ENCODE data around the gene LCN12. TPM values are rescaled to one million over a fixed set of nuclear protein-coding genes. Genes with fewer than 3 reads are reported as not detected.

Gene LCN12
- total RNA-seq, 1 experiment from 2014 or later: 0.55 TPM

DNA sequence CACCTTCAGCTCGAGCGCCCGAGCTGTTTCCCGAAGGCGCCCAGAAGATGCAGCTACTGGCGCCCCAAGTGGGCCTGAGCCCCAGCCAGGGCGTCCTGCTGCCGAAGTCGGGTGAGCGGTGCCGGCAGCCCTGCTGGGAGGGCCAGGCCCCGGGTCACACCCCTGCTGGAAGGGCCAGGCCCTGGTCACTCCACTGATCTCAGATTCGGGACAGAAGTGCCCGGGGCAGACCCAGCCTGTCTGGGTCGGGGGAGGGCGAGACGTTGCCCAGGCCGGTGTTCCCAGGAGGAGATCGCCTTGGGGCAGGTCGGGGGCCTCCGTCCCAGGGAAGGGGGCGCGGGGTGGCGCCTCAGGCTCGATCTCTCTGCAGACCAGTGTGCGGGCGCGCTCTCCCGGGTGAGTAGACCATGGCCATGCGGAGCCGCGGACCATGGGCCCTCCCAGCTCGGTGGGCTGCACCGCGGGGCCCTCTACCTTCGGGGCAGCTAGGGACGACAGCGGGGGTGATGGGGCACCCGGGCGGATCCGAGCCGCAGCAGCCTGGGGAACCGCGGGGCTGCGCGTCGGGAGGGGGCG lies 33.0 kb downstream of the LCN12 start:
- TF ChIP-seq EZH2 (IDR thresholded peaks at IDR 0.05; ENCODE audit: low read length, unreplicated experiment) (no peak), EZH2phosphoT487 (IDR thresholded peaks at IDR 0.05; ENCODE audit: borderline replicate concordance, low read length) (no peak)
- BruUV-seq (replicated peaks): no TSS peak
- H3K9me2 ChIP-seq (replicated peaks; ENCODE audit: low read length): no peaks in the 10 kb centered on the region
- H3K4me2 ChIP-seq (ENCODE audit: low read length): no peak overlapping the region
- intact Hi-C loops (cut with micrococcal nuclease): no loop called here
- ATAC-seq (no peak), DNase-seq (no peak)
- H3K9me3 ChIP-seq (ENCODE audit: low read length): no peaks in the 10 kb centered on the region
- no peak overlapping the region for H3K27ac ChIP-seq (ENCODE audit: low read length)
- H3K36me3 ChIP-seq (ENCODE audit: low read depth, low read length): no peaks in the 10 kb centered on the region
- no peaks in the 10 kb centered on the region for H3K79me2 ChIP-seq (ENCODE audit: low read length)
- no peaks in the 10 kb centered on the region for H3K4me1 ChIP-seq (ENCODE audit: insufficient read depth, low read length)
- no peak overlapping the region for H2AFZ ChIP-seq (ENCODE audit: low read length)
- POLR2A ChIA-PET (ENCODE audit: unreplicated experiment): no interaction called here
- no peaks in the 10 kb centered on the region for H3F3A ChIP-seq (ENCODE audit: low read length, unreplicated experiment)
- CTCF ChIA-PET: no interaction called here
- no peak overlapping the region for H3K9ac ChIP-seq (ENCODE audit: low read length)
- no peaks in the 10 kb centered on the region for H4K20me1 ChIP-seq (ENCODE audit: low read length)
- no peak overlapping the region for H3K4me3 ChIP-seq (ENCODE audit: low read length)
- no peaks in the 10 kb centered on the region for H3K27me3 ChIP-seq (ENCODE audit: low read length)

GRCh38 chr9:136985853-136986252 lies 33.8 kb downstream of the LCN12 start:
- H3K9me3 ChIP-seq (ENCODE audit: low read length): no peaks in the 10 kb centered on the region
- no peaks in the 10 kb centered on the region for H3K36me3 ChIP-seq (ENCODE audit: low read depth, low read length)
- H3K4me1 ChIP-seq (ENCODE audit: insufficient read depth, low read length): no peaks in the 10 kb centered on the region
- no peaks in the 10 kb centered on the region for H3K9me2 ChIP-seq (replicated peaks; ENCODE audit: low read length)
- ChIA-PET CTCF (no interaction called here), POLR2A (ENCODE audit: unreplicated experiment) (no interaction called here)
- no peaks in the 10 kb centered on the region for H3F3A ChIP-seq (ENCODE audit: low read length, unreplicated experiment)
- BruUV-seq (replicated peaks): no TSS peak
- H3K4me3 ChIP-seq (ENCODE audit: low read length): no peak overlapping the region
- H2AFZ ChIP-seq (ENCODE audit: low read length): no peak overlapping the region
- DNase-seq (no peak), ATAC-seq (no peak)
- H3K79me2 ChIP-seq (ENCODE audit: low read length): no peaks in the 10 kb centered on the region
- no peaks in the 10 kb centered on the region for H3K27me3 ChIP-seq (ENCODE audit: low read length)
- no peaks in the 10 kb centered on the region for H4K20me1 ChIP-seq (ENCODE audit: low read length)
- no peak overlapping the region for H3K9ac ChIP-seq (ENCODE audit: low read length)
- no peak overlapping the region for H3K4me2 ChIP-seq (ENCODE audit: low read length)
- TF ChIP-seq, protein P1, sequence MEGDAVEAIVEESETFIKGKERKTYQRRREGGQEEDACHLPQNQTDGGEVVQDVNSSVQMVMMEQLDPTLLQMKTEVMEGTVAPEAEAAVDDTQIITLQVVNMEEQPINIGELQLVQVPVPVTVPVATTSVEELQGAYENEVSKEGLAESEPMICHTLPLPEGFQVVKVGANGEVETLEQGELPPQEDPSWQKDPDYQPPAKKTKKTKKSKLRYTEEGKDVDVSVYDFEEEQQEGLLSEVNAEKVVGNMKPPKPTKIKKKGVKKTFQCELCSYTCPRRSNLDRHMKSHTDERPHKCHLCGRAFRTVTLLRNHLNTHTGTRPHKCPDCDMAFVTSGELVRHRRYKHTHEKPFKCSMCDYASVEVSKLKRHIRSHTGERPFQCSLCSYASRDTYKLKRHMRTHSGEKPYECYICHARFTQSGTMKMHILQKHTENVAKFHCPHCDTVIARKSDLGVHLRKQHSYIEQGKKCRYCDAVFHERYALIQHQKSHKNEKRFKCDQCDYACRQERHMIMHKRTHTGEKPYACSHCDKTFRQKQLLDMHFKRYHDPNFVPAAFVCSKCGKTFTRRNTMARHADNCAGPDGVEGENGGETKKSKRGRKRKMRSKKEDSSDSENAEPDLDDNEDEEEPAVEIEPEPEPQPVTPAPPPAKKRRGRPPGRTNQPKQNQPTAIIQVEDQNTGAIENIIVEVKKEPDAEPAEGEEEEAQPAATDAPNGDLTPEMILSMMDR (conservative IDR thresholded peaks at IDR 0.05; ENCODE audit: low read depth, low read length): no peak
- no peak for TF ChIP-seq EZH2phosphoT487 (IDR thresholded peaks at IDR 0.05; ENCODE audit: borderline replicate concordance, low read length)
- no peak for TF ChIP-seq EZH2 (IDR thresholded peaks at IDR 0.05; ENCODE audit: low read length, unreplicated experiment)
- H3K27ac ChIP-seq (ENCODE audit: low read length): no peak overlapping the region
- intact Hi-C loops (cut with micrococcal nuclease): no loop called here

GRCh38 chr9:136988872-136989271 lies 36.8 kb downstream of the LCN12 start:
- ATAC-seq (no peak), DNase-seq (no peak)
- peaks cover 15% of the 10 kb centered on the region for H3K79me2 ChIP-seq (ENCODE audit: low read length)
- no peak overlapping the region for H3K4me2 ChIP-seq (ENCODE audit: low read length)
- H3K4me1 ChIP-seq (ENCODE audit: insufficient read depth, low read length): peaks cover 9% of the 10 kb centered on the region; the same call in 1 of the 2 replicates
- H3K36me3 ChIP-seq (ENCODE audit: low read depth, low read length): no peaks in the 10 kb centered on the region; the same call in 1 of the 2 replicates
- TF ChIP-seq, protein P1 (conservative IDR thresholded peaks at IDR 0.05; ENCODE audit: low read depth, low read length): no peak
- no peak for TF ChIP-seq EZH2 (IDR thresholded peaks at IDR 0.05; ENCODE audit: low read length, unreplicated experiment)
- no peak for TF ChIP-seq EZH2phosphoT487 (IDR thresholded peaks at IDR 0.05; ENCODE audit: borderline replicate concordance, low read length)
- H3K4me3 ChIP-seq (ENCODE audit: low read length): no peak overlapping the region
- no TSS peak for BruUV-seq (replicated peaks)
- H3K9me3 ChIP-seq (ENCODE audit: low read length): no peaks in the 10 kb centered on the region
- H3F3A ChIP-seq (ENCODE audit: low read length, unreplicated experiment): no peaks in the 10 kb centered on the region
- no peaks in the 10 kb centered on the region for H3K9me2 ChIP-seq (replicated peaks; ENCODE audit: low read length)
- no peak overlapping the region for H3K9ac ChIP-seq (ENCODE audit: low read length)
- ChIA-PET POLR2A (ENCODE audit: unreplicated experiment) (no interaction called here), CTCF (no interaction called here)
- H4K20me1 ChIP-seq (ENCODE audit: low read length): no peaks in the 10 kb centered on the region
- H2AFZ ChIP-seq (ENCODE audit: low read length): no peak overlapping the region
- H3K27ac ChIP-seq (ENCODE audit: low read length): no peak overlapping the region
- no peaks in the 10 kb centered on the region for H3K27me3 ChIP-seq (ENCODE audit: low read length)
- intact Hi-C loops (cut with micrococcal nuclease): no loop called here

Measured in PC-3 (cell line).